Activated CD4-positive, alpha-beta T cell treated with anti-CD3 and anti-CD28 coated beads for 4 hours (primary cell): ENCODE data around the gene PDE3A.
"Not testable (repeated sequence)": the region's sequence is repeated elsewhere in the genome, so short reads cannot be mapped to it uniquely, and the experiment has no call there.

ENCODE experiments used
- DNase-seq, 2 donors: peaks; one replicate each; pipeline ENCODE4 v3.0.0-alpha.2; 2020

PDE3A gene

DNA sequence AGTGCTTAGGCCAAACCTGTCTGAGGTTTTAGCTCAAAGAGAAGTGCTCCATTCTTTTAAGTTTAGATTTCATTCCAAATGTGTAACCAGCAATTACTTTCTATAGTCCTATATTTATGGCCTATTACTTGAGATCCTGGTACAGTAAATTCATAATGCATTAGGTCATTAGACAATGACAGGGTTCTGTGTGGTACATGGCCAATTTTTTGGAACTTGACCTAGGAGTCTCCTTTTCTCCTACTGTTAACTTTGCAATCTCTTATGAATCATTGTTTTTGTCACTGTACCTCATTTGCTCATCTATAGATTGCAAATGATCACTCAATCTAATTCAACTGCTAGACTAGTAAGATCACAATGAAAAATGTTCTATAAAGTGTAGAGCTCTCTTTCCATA, 136.7 kb downstream of the PDE3A start:
- no peak for DNase-seq

DNA sequence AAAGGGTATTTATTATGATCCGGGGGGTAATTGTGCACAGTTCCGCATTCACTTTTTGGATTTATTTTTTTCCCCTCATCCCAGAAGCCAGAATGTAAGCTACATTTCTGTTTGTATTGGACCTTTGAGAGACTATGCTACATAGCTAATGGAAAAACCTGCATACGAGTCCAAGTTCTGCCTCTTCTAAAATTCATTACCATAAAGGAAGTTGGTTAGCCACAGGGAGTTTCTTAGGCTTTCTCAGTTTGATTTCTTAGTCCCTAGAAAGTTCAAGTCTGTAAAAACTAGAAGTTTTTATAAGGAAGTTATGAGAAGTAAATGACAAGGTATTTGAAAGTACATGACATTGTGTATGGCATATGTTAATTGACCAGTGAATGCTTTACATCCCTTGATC, 138.7 kb downstream of the PDE3A start:
- no peak for DNase-seq

DNA sequence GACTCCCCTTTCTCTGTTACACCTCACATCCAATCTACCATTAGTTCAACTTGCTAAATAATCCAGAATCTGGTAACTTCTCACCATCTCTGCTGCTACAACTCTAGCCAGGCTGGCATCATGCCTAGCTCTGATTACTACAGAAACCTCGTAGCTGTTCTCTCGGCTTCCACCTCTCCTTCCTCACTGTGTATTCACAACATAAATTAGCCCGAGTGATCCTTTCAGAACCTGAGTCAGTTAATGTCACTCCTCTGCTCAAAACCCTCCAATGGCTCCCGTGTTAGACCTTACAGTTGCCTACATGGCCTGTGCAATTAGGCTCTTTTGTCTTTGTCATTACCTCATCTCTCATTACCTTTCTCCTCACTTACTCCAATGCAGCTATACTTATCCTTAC, 139.4 kb downstream of the PDE3A start:
- DNase-seq = no peak

DNA sequence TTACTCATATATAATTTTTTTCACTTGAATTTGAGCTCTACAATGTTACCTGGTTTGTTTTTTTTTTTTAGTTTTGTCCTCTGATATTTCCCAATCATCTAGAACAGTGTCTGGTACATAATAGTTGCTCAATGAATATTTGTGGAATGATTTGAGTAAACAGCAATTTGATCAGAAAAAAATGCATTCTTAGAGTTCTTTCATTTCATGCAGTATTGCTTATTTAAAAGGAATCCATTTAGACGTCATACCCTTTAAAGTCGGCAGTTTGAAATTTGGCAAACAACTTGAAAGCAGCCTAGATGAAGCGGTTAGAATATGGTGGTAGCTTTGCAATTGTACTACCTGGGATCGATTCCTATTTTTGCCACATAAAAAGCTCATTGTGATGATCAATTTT, 140.0 kb downstream of the PDE3A start:
- DNase-seq = no peak

DNA sequence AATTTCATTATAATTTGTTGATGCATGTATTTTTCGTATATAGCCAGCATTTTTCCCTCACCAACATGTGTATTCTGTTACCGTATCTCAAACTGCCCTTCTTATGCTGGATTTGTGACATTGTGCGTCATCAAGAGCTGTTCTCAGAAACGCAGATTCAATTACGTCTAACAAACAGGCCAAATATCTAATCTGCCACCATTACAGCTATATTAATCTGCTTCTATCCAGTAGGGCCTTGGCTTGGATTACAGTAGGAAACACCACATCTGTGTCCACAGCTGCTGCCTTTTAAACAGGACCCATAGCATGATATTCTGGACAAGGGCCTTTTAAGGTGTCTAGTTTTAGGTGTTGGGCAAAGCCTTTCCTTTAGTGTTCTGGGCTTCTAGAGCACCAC, 140.6 kb downstream of the PDE3A start:
- no peak for DNase-seq

DNA sequence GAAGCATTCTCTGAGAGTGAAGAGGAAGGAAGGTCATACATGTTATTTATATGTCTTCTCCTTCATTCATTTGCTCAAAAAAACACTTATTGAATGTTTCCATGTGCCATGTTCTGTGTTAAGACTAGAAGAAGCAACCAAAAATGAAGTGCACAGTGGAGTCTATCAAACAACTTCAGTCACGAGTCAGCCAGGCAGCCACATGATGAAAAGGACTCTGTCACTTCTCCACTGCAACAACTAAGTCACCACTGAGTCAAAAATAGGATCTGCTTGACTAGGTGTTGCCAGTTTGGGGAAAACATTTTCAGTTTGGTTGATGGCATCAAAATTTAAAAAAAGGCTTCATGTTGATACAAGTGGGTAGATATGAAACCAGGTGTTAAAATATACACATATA, 142.5 kb downstream of the PDE3A start:
- DNase-seq = no peak

DNA sequence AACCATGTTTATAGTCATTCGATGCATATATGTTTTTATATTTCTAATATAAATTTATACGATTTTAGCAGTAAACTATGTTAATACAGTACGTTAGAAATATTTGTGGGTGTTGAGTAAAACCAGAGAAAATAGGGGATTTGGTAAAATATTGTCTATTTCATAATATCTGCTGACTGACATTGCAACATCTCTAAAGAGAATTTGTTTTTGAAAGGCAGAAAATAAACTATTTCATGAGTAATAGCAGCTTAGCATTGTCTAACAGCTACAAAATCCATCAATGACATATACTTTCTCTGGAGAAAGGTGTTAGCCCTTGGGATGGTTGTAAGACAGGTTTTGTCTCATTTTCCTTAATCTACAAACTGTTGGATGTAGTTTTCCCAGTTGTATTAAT, 144.9 kb downstream of the PDE3A start:
- DNase-seq = no peak

DNA sequence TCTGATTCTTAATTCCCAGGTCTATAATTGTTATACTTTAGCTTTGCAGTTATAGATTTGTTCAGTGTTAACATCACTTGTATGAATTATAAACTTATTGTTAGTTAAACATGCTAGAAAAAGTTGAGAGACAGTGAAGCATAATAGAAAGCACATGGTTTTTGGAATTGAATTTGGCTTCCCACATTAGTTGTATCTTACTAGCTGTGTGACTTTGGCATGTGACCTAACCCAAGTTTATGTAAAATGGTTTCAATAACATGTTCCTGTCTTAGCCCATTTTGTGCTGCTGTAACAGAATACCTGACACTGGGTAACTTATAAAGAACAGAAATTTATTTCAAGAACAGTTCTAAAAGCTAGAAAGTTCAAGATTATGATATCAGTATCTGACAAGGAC, 146.3 kb downstream of the PDE3A start:
- DNase-seq = no peak

DNA sequence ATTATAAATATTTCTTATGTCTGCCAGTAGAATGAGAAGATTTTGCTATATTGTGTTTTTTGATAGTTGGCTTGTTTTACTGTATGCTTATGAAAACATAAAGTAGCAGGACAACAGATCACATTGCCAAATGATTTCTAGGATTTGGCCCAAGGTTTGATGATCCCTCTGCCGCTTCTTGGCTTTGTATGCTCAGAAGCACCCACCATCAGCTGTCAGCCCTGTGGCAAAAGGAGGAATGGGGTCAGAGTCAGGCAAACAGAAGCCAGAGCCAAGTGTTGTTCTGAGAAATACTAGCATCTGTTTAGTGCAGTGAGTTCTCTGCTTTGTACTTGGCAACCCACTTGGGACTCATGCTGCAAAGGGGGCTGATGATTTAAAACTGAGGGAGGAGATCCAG, 152.2 kb downstream of the PDE3A start:
- DNase-seq = no peak

DNA sequence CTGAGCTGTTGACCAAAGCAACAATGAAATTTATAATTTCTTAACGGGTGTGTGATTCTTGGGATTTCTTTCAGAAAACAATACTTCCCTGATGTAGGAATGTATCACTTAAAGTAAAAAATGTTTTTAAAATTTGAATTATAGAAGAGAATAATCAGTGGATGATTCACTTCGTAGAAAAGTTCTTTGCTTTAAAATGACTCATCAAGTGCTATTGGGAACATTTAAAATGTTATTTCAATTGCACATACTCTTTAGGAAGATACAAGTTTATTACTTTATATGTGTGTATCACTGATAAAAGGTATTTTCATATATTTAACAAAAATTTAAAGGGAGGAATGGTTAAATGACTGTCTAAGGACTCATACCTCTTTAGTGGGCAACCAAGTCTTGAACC, 155.3 kb downstream of the PDE3A start:
- DNase-seq = no peak

DNA sequence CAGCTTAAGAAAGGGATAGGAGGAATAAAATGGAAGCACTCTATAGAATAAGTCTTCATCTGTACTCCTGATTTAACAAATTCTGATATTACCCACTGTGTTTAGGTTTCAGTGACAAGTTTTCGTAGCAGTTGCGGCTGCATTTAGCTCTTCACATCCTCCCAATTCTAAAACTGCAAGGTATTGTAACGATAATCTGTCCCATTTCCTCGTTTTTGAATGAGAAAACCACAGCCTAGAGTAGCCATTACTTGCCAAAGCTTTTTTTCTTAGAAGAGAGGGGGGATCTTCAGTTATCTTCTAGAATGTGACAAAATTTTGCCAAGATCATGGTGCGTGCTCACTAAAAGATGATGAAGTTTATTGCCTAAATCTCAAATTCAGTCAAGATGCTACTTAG, 155.8 kb downstream of the PDE3A start:
- DNase-seq = no peak

DNA sequence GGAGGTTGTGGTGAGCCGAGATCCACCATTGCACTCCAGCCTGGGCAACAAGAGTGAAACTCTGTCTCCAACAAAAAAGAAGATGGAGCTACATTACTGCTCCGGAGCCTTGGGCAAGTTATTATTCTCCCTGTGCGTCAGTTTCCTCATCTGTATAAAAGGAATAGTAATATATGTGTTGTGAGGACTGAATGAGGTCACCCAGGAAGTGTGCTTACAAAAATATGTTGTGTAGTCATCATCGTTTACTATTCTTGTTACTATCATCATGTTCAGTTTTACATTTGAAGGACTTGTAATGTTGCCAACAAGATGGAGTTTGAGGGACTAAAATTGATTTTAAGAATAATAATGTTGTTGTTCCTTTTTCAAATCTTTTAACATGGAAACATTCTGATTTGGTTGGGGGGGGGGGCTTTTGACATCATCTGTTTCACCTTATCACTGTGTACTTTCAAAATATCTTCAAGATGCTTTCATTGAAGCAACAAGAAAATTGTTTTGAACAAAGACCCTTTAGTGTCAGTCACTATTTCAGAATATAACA, 156.8 kb downstream of the PDE3A start:
- no peak for DNase-seq

DNA sequence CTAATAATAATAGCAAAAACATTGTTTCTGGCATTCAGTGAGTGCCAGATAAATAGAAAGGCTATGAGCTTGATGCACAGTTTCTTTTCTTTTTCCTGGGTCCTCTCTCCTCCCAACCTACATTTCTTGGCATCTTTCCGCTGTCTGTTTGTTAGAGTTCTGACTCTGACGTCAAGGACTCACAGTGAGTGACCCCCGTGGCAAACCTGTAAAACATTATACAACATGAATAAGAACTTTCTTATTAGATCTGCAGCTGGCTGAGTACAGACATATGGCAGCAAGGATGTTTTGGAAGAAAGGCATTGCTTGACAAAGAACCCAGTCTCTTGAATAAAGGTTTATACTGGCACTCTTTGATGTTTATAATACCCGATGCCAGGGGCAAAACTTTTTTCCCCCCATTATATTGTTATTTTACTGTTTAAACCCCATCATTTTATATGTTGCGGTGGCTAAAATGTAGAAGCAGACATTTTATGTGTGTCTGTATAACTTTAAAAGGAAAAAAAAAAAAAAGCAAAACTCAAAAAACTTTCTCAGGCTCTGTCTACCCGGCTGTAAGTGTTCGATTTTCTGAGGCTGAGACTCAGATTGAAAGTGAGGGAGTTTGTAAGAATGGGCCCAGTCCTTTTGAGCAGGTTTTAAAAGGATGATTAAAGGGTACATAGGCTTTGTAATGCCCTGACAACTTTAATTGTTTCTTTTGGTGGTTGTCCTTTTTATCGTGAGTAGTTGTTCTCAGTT, 159.3 kb downstream of the PDE3A start:
- DNase-seq = no peak

DNA sequence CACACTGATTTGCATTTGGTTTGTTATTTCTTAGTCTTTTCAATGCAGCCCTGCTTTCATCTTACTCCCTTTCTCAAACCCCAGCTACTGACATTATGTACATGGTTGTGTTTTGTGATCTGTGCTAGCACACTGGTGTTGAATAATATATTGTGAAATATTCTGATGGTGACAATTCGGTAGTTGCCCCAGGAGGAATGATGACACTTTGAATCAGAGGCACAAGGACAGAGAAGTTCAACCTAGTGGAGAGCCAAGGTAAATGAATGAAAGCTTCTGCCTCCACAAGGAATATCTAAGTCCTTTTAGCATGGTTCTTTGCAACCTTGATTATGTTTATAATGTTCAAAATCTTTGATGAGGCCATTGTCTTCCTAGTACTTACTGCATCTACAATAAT, 159.9 kb downstream of the PDE3A start:
- DNase-seq = no peak

DNA sequence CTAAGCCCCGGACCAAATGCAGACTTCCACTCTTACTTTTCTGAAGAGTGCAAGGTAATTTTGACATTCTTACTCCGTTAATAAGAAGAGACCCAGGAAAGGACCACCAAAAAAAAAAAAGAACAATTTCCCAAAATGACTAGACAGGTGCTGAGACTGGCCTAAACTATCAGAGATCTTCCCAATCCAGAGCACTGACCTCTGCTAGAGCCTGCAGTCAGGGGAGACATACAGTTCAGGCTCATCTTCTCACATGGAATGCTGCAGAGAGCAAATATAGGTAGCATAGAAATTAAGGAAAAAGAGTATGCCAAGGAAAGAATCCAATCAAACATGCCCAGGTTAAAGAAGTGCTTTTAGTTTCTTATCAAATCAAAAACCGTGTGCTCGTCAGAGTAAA, 177.9 kb downstream of the PDE3A start:
- no peak for DNase-seq

DNA sequence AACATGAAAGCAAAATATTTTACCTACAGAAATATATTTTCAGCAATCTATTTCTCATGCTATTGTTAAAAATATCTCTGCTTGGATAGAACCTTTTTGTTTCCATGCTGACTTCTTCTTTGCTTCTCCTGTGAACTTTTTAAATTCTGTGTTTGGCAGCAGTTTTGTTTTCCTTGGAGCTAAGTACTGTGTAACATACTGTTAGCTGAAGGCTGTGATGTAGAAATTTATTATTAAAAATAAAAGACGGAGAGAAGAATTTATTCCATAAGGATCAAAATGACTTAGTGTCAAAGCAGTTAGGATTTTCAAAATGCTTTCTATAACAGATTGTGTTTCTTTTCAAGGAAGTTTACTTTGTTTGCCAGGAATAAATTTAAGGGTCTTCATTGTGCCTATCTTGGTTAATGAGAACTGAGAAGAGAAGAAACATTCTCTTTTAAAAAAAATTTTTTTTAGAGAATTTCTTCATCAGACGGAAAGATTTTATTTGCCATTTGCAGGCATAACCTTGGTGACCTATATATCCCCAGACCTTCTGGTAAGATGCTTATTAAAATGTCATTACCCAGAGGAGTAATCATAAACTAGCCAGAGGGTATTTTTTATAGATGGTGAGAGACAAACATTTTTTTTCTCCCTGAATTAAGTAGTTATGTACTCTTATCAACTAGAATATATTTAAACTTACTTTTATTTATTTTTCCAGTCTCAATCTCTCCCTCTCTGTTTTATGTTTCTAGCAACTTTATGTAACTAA, 179.7 kb downstream of the PDE3A start:
- no peak for DNase-seq

DNA sequence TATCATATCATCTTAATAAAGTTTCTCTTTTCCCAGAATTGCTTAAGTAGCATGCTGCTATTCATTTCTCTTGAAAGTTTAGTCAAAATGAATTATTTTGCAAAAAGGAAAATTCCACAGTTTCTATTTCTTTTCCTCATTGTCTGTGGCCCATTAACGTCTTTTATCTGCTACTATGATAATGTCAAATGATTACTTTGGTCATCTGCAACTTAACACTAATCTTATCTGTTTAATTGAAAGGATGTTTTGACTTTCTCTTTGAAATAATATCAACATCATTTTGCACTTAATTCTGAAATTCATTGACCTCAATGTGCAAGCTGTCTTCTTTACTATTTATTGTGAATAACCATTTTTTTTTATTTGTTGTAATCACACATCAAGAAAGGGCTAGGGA, 180.3 kb downstream of the PDE3A start:
- no peak for DNase-seq

DNA sequence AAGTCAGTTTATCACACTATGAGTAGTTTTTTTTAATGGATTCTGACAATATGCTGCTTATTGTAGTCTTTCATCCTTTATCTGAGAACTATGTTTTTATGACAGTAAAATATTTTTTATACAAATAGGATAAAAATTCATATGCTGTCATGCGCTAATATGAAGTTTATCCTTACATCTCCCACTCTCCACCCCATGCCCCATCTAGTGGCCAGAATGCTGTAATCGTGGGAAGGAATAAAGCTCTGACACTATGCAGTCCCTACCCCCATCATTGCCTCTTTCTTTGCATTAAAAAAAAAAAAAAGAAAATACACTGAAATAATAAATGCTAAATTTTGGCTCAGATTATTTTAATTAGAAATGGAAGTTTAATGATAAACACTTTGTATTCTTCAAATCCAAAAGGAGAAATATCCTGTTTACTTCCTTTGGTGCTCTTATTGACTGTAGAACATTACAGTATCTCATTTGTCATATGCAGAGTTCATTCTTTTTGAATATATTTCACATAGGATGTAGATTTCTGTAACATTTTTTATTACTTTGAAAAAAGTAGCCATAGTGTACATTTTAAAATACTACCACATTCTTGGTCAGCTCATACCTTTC, 180.9 kb downstream of the PDE3A start:
- no peak for DNase-seq

DNA sequence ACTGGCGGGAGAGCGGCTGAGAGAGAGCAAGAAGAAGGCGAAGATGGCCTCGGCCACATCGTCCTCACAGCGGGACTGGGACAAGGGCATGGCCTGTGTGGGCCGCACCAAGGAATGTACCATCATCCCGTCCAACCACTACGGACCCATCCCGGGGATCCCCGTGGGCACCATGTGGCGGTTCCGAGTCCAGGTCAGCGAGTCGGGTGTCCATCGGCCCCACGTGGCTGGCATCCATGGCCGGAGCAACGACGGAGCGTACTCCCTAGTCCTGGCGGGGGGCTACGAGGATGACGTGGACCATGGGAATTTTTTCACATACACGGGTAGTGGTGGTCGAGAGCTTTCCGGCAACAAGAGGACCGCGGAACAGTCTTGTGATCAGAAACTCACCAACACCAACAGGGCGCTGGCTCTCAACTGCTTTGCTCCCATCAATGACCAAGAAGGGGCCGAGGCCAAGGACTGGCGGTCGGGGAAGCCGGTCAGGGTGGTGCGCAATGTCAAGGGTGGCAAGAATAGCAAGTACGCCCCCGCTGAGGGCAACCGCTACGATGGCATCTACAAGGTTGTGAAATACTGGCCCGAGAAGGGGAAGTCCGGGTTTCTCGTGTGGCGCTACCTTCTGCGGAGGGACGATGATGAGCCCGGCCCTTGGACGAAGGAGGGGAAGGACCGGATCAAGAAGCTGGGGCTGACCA, 183.6 kb downstream of the PDE3A start:
- not testable (repeated sequence) for DNase-seq

DNA sequence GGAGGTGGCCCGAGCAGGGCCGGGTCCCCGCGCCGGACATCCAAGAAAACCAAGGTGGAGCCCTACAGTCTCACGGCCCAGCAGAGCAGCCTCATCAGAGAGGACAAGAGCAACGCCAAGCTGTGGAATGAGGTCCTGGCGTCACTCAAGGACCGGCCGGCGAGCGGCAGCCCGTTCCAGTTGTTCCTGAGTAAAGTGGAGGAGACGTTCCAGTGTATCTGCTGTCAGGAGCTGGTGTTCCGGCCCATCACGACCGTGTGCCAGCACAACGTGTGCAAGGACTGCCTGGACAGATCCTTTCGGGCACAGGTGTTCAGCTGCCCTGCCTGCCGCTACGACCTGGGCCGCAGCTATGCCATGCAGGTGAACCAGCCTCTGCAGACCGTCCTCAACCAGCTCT, 184.2 kb downstream of the PDE3A start:
- not testable (repeated sequence) for DNase-seq

DNA sequence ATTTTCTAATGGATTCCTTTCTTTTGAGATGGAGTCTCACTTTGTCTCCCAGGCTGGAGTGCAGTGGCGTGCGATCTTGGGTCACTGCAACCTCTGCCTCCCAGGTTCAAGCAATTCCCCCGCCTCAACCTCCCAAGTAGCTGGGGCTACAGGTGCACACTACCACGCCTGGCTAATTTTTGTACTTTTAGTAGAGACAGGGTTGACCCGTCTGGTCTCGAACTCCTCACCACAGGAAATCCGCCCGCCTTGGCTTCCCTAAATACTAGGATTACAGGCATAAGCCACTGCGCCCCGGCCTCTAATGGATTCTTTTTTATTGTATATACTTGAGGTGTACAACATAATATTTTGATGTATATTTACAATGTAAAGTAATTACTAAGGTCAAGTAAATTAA, 186.7 kb downstream of the PDE3A start:
- no peak for DNase-seq

DNA sequence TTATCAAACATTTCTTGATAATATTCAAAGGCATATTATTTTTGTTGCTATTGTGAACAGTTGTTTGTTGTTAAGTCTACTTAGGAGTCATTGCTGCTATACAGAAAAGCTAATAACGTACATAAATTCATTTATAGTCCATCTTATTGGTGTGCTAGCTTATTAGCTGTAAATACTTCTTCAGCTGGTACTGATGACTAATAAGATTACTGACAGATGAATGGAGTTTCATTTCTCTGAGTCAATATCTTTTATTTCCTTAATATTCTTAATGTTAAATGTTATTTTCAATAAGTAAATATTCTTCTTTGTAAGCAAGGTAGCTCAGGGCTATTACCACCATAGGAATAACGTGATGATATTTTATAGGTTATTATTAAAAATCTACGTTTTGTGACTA, 187.4 kb downstream of the PDE3A start:
- DNase-seq = no peak

DNA sequence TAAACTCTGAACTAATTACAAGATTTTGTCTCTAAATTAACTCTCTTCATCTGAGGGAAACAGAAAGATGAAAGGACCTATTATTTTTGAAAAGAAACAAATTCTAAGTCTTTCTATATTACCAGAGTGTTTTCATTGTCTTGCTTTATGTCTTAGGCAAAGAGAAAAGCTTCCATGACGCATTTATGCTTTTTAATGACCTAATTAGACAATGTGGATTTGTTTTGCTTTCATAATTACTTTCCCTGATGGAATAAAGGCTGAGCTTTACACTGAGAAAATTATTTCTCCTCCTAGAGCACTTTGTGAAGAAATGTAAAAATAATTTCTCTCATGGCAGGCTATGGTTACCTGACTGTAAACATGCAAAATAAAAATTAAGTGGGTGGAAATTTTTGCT, 188.8 kb downstream of the PDE3A start:
- no peak for DNase-seq
